T follicular helper cell (primary cell): Measurements from ENCODE around the gene OTUD6A.

Source experiments
- DNase-seq: peaks from one replicate; pipeline ENCODE4 v3.0.0-alpha.2; 2020; ENCODE audit warnings: low read depth
- total RNA-seq, 2 experiments: gene quantifications; one replicate each; lab custom pipeline; 2026; lab: John Stamatoyannopoulos, UW

OTUD6A gene
- total RNA-seq, result 0 to 0.06 reads per million in 2 experiments

- no peak for DNase-seq
Observed at GRCh38 chrX:70062076-70062475, at the start of gene OTUD6A. OTUD6A (plus strand) TSS chrX:70062457; CDS start chrX:70062525, 68 bp downstream.

DNA sequence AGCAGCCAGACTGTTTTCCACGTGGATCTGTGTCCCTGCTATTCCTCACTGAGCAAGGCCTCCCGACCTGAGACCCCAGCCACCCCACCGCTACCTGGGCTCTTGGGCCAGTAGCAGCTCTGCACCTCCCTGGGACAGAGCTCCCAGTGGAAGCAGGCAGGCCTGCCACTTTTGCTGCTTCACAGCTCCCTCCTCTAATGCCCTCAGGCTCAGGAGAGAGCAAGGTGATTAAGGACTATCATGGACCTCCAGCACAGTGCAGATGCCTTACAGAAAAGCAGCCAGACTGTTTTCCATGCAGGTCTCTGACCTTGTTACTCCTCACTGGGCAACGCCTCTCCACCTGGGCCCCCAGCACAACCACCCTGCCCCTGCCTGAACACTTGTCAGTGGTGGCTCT, 49.5 kb upstream of the OTUD6A start:
- no peak for DNase-seq

DNA sequence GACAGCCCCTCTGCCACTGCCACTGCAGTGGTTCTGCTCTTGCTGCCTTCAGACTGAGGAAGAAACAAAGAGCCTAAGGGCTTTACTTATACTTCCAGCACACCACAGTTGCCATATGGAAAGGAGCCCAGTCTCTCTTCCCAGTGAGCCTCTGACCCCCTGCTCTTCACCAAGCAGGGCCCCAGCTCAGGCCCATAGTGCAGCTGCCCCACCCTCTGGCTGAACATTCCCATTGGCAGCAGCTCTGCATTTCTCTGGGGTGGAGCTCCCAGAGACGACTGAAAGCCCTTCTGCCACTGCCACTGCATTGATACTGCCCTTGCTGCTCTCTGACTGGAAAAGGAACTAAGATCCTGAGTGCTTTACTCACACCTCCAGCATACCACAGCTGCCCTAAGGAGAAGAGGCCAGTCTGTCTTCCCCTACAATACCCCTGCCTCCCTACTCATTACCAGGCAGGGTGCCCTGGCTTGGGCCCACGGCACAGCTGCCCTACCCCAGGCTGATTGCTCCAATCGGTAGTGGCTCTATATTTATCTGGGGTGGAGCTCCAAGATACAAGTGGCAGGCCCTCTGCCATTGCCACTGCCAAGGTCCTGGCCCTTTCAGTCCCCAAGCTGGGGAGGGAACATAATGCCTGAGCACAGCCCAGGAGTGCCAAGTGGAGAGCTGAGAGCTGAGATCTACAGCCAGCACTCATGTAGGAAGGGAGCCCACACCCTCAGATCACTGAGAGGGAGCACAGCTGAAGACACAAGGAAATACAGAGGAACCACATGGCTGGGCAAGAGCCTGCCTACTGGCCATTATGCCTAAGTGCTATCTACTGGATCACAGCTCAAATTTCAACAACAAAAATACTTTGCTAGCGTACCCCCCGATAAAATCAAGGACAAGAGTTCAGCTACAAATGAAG, 48.5 kb upstream of the OTUD6A start:
- DNase-seq, result no peak

DNA sequence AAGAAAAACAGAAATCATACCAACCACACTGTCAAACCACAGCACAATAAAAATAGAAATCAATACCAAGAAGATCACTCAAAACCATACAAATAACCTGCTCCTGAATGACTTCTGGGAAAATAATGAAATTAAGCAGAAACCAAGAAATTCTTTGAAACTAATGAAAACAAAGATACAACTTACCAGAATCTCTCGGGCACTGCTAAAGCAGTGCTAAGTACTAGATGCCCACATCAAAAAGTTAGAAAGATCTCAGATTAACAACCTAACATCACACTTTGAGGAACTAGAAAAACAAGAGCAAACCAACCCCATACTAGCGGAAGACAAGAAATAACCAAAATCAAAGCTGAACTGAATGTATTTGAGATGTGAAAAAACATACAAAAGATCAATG, 45.7 kb upstream of the OTUD6A start:
- DNase-seq, result no peak

DNA sequence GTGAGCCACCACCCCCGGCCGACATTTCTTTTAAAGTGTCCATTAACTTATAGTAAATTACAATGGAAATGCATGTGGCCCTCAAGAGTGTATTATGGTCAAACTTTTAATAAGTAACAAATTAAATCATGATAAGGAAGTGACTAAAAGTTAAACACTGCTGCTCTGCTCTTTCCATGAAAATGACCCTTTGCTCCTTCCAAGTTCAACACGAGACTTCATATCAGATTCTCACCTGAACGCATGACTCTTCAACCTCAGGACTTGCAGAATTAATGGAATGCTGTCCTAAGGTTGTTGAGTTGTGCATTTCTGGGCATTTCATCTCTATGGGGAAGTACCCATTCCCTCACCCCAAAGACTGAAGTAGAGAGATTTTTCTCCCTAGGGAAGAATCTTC, 39.6 kb upstream of the OTUD6A start:
- no peak for DNase-seq

GRCh38 chrX:70025464-70025863, 36.8 kb upstream of the OTUD6A start:
- DNase-seq, result no peak

DNA sequence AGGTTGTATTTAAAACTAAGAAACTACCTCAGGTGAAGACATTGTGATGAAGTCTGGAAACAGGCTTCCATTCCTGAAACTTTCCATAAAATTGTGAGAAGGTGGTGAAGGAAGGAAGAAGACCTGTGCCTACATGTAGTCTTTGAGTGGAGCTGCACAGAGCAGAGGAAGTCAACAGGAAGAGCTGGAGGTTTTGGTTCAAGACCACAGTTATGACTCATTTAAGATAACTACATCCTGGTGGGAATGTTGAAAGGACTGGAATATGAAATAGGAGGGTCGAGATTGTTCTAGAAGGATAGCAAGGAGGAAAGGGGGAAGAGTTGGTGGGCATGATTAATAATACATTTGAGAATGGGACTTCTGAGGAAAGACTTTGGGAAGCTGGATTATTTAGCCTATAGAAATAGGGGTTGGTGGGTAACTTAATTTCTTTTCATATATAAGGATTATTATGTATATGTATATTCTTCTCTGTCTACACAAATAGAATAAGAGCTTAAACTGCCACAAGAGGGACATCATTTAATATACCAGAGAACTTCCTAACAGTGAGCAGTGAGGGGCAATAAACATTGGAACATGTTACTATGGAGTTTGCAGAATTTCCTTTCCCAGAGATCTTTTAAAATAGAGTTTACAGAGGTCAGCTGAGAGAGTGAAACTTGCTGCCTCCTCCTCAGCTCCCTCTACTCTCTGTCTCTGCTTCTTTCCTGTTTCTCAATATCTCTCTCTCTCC, 36.0 kb upstream of the OTUD6A start:
- no peak for DNase-seq

DNA sequence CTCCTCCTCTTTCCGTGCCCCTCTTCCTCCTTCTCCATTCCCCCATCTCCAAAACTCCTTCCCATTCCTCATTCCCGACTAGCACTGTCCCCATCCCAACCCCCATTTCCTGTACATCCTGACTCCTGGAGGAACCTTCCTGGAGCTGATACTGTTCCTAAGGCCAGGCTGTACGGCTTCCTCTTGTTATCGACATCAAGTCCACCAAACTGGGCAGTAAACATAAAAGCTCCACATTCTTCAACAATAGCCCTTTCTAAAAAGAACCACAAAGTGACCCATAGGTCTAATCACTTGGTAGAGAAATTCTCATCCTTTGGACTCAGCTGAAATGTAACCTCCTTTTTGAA, 35.4 kb upstream of the OTUD6A start:
- no peak for DNase-seq

DNA sequence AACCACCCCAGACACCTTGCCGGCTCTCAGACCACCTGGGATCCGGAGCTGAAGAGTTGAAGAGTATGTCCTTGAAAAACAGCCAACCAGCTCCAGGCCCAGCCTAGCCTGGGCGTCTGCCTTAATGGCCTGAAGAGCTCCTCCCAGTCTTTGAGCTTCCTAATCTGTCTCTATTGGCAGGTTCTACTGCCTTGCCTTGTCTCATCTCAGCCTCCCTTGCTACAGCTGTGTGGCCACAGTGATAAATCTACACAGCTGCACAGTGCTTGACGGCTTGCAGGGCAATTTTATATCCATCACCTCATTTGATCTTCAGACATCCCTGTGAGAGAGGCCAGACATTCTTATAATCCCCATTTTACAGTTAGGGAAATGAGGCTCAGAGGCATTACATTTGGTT, 32.4 kb upstream of the OTUD6A start:
- no peak for DNase-seq

GRCh38 chrX:70030301-70030767, 31.9 kb upstream of the OTUD6A start:
- DNase-seq, result no peak

DNA sequence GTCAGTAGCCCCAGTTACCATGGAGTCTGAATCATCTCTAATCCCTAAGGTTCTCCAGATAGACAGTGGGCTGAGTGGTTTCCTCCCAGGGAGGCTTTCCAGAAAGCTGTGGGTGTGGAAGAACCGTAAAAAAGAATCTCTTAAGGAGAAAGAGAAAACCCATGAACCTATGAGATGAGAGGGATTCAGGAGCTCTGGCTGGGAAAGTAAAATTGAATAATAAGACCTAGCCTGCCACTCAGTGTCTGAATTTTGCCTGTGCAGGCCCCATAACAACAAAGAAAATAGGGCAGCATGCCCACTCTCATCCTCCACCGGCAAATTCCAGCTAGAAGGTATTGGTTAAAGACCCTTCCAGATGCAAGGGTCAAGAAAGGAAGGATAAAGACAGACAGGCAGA, 29.5 kb upstream of the OTUD6A start:
- no peak for DNase-seq

GRCh38 chrX:70033348-70034051, 28.8 kb upstream of the OTUD6A start:
- no peak for DNase-seq

DNA sequence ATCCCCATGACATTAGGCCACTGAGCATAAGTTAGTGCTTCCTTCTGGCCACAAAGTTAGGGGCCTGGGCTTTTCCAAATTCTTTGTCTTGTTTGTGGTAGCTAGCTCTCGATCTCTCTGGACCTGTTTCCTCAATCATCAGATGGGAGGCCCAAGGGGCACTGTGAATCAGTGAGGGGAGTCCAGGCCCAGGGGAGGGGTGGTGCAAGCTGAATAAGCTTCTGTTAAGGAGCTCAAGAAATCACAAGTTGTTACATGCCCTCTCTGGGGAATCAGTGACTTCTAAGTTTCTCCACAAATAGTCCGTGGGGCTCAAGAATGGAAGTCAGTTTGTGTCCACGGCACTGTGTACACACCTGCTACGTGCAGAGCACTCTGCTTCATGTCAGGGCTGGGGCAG, 27.6 kb upstream of the OTUD6A start:
- no peak for DNase-seq

DNA sequence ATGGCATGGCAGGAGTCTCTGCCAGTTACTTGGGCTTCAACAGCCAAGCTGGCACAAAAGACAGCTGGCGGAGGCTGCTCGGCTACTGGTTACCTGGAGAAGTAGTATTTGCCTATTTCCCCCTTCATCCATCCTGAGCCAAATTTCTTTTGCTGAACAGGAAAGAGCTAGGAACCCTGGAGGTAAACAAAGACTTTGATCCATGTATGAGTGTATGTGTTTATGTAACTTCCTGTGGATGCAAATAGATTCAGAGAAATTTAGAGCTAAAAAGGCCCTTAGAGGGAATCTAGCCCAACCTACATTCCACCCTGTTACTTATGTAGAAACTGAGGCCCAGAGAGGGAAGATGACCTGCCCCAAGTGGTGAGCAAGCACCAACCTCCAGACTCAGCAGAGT, 23.7 kb upstream of the OTUD6A start:
- no peak for DNase-seq

GRCh38 chrX:70038951-70039350, 23.3 kb upstream of the OTUD6A start:
- no peak for DNase-seq

DNA sequence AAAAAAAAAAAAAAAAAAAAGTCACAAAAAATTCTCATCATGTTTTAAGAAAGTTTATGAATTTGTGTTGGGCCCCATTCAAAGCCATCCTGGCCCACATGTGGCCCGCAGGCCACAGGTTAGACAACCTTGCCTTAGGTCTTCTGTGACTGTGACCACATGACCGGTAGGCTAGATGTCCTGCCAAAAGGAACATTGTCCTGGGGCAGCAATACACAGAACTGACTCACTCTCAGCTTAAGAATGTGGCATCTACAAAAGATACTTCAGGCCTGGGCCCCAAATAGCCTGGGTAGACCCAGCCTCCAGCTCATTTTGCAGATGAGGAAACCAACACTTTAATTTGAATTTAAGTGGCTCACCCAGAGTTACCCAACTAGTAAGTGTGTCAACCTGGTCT, 22.5 kb upstream of the OTUD6A start:
- DNase-seq, result no peak

DNA sequence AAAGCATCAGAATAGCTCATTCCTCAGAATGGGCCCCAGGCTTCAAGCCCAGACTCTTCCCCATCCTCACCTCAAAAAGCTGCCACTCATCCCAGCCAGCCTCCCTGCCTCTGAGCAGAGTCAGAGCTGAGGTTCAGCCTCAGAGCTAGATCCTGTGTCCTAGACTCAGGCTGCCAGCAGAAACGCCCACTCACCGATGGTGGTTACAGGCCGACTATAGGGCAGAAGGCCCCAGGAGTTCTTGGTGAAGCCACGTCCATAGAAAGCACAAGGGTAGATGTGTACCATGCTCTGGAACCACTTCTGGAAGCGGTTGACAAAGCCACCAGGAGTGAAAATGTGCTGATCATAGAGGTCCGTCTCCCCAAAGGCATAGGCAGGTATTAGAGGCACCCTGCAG, 20.3 kb upstream of the OTUD6A start:
- DNase-seq, result no peak

DNA sequence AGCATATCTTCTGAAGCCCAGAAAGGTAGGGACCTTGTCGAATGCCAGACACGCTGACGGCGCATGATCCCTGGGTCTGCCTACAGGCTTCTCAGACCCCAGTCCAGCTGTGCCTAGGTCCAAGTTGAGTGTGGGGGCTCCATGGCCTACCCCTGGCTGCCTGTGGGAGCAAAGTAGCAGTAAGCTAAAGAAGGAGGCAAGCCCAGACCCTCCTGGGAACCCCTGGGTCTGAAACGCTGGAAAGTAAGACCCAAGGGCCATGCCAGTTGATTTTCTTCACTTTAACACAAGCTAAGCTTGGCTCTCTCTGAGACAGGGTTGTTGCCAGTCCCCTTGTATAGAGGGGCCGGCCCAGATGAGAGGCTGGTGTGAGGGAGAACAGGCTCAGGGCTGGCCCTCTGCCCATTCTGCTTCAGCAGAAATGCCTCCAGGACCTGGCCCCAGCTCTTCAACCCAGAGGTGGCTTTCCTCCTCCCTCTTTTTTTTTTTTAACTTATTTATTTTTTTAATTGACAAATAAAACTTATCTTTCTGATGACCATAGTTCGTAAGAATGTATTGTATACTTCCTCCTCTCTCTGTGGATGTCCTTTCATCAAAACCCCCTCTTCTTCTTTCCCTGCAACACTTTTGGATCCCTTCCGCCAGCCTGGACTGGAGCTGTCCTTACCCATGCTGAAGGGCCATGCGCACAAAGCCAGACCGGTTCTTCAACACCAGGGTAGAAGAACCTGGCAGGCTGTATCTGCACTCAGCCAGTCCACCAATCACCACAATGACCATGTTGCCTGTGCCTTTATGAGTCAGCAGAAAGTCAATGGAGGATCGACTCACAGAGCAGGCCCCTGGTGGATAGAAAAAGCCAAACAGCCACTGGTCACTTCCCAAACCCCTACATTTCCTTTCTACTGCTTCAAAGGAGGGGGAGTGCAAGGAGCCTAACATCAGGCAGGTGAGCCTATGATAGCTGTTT, 19.6 kb upstream of the OTUD6A start:
- no peak for DNase-seq

DNA sequence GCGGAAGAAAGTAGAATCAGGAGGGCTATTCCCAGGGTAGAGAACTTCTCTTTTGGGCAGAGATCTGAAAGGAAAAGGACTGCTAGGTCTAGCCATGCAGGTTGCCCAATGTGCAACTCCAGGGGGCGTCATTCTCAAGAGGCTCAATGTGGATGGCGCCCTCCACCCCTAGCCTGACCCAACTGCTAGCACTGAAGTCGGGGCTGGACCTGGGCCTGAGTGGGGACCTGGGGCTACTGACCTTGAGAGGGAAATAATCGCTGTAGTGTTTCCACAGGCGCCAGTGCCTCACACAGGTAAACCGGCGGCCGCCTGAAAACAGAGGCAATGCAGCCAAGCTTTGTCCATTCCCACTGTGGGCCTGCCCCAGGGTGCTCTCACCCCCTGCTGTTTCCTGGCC, 18.6 kb upstream of the OTUD6A start:
- DNase-seq, result no peak

- no peak for DNase-seq
Observed at GRCh38 chrX:70044541-70045245, 17.6 kb upstream of the OTUD6A start.

DNA sequence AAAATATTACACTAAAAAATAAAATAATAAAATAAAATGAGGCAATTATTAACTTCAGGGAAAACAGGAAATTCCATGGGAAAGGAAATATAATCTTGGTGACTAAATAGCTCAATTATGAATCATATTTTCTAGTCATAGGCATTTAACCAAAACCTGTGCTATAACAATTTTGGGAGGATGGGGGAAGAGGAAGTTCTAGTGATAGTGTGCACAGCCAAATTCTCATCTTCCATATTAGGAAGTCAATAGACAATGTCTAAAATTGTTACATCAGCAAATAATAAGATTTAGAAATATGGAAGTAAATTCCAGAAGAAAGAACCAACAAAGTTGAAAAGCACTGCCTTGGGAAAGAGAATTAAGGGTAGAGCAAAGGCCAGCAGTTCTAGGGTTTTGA, 15.3 kb upstream of the OTUD6A start:
- no peak for DNase-seq
